H9 (cell line): ENCODE results near the gene AHSG. TPM values are rescaled to one million over a fixed set of nuclear protein-coding genes. Genes with fewer than 3 reads are reported as not detected.
A peak's percentile ranks its signal among the peaks of the same experiment; 100 is the strongest.

Experiments used
- DNase-seq: peaks from one replicate; pipeline ENCODE4 v3.0.0-alpha.2; 2017
- H2AFZ ChIP-seq: one replicate; pipeline ENCODE4 v1.6.1; 2013; ENCODE audit warnings: mild to moderate bottlenecking, low read length, control low read depth, moderate library complexity
- H2AK5ac ChIP-seq: 2 replicates; pipeline ENCODE4 v1.6.1; 2013; ENCODE audit warnings: low read length, control low read depth, mixed read lengths; ENCODE audit not compliant: insufficient read length
- H2BK120ac ChIP-seq: one replicate; pipeline ENCODE4 v1.6.1; 2013; ENCODE audit warnings: low read depth, mild to moderate bottlenecking, low read length, control low read depth, inconsistent platforms; ENCODE audit not compliant: poor library complexity, severe bottlenecking
- H2BK12ac ChIP-seq: 2 replicates; pipeline ENCODE4 v1.6.1; 2013; ENCODE audit warnings: low read length, control low read depth, mixed read lengths, low read depth; ENCODE audit not compliant: insufficient read length
- H2BK15ac ChIP-seq: 2 replicates; pipeline ENCODE4 v1.6.1; 2013; ENCODE audit warnings: low read depth, low read length, control low read depth
- H2BK20ac ChIP-seq: one replicate; pipeline ENCODE4 v1.6.1; 2013; ENCODE audit warnings: low read depth, mild to moderate bottlenecking, low read length, control low read depth, inconsistent platforms; ENCODE audit not compliant: poor library complexity, severe bottlenecking
- H2BK5ac ChIP-seq: 2 replicates; pipeline ENCODE4 v1.6.1; 2013; ENCODE audit warnings: low read length, control low read depth, mixed read lengths; ENCODE audit not compliant: insufficient read length
- H3K14ac ChIP-seq: 2 replicates; pipeline ENCODE4 v1.6.1; 2013; ENCODE audit warnings: low read length, control low read depth; ENCODE audit not compliant: insufficient read depth
- H3K18ac ChIP-seq: 2 replicates; pipeline ENCODE4 v1.6.1; 2013; ENCODE audit warnings: low read depth, mild to moderate bottlenecking, mixed read lengths, low read length, control low read depth; ENCODE audit not compliant: insufficient read length
- H3K23ac ChIP-seq: 2 replicates; pipeline ENCODE4 v1.6.1; 2013; ENCODE audit warnings: low read length, control low read depth, mixed read lengths, low read depth; ENCODE audit not compliant: insufficient read length
- H3K23me2 ChIP-seq: 2 replicates; pipeline ENCODE4 v1.6.1; 2013; ENCODE audit warnings: low read depth, mild to moderate bottlenecking, mixed read lengths, low read length, control low read depth; ENCODE audit not compliant: insufficient read length, poor library complexity, severe bottlenecking
- H3K27ac ChIP-seq: 2 replicates; pipeline ENCODE4 v1.5.1; 2013; ENCODE audit warnings: low read length, control low read depth, mixed read lengths, low read depth; ENCODE audit not compliant: insufficient read length
- H3K27me3 ChIP-seq: 2 replicates; pipeline ENCODE4 v1.6.1; 2013; ENCODE audit warnings: low read length, control low read depth, inconsistent platforms; ENCODE audit not compliant: insufficient read depth
- H3K4ac ChIP-seq: 2 replicates; pipeline ENCODE4 v1.6.1; 2013; ENCODE audit warnings: low read depth, mild to moderate bottlenecking, control low read depth, inconsistent platforms, low read length, moderate library complexity
- H3K4me1 ChIP-seq: 2 replicates; pipeline ENCODE4 v1.6.1; 2013; ENCODE audit warnings: low read length, control low read depth, inconsistent platforms; ENCODE audit not compliant: insufficient read depth
- H3K4me2 ChIP-seq: 2 replicates; pipeline ENCODE4 v1.6.1; 2013; ENCODE audit warnings: low read length, control low read depth, mixed read lengths; ENCODE audit not compliant: insufficient read length, insufficient read depth
- H3K56ac ChIP-seq: 2 replicates; pipeline ENCODE4 v1.6.1; 2013; ENCODE audit warnings: low read depth, mild to moderate bottlenecking, mixed read lengths, low read length, control low read depth; ENCODE audit not compliant: insufficient read length
- H3K79me1 ChIP-seq: 2 replicates; pipeline ENCODE4 v1.6.1; 2013; ENCODE audit warnings: low read depth, mild to moderate bottlenecking, moderate library complexity, low read length, control low read depth, inconsistent platforms; ENCODE audit not compliant: insufficient read depth, poor library complexity, severe bottlenecking
- H3K79me2 ChIP-seq: 2 replicates; pipeline ENCODE4 v1.6.1; 2013; ENCODE audit warnings: low read length, control low read depth, inconsistent platforms; ENCODE audit not compliant: insufficient read depth
- H3K9ac ChIP-seq: 2 replicates; pipeline ENCODE4 v1.6.1; 2013; ENCODE audit warnings: low read length, control low read depth, mixed read lengths; ENCODE audit not compliant: insufficient read length; ENCODE audit errors: extremely low read depth
- H3K9me3 ChIP-seq: one replicate; pipeline ENCODE4 v1.6.1; 2013; ENCODE audit warnings: low read depth, low read length, inconsistent platforms; ENCODE audit not compliant: control insufficient read depth
- H3T11ph ChIP-seq: one replicate; pipeline ENCODE4 v1.6.1; 2013; ENCODE audit warnings: mild to moderate bottlenecking, low read length, control low read depth, inconsistent platforms
- H4K20me1 ChIP-seq: one replicate; pipeline ENCODE4 v1.6.1; 2013; ENCODE audit not compliant: control insufficient read depth, insufficient read length, insufficient read depth
- H4K5ac ChIP-seq: 2 replicates; pipeline ENCODE4 v1.6.1; 2013; ENCODE audit warnings: low read depth, mild to moderate bottlenecking, mixed read lengths, low read length, control low read depth; ENCODE audit not compliant: insufficient read length
- H4K8ac ChIP-seq: replicated peaks from 2 replicates; pipeline ENCODE4 v1.6.1; 2013; ENCODE audit warnings: low read length, control low read depth, mixed read lengths, low read depth; ENCODE audit not compliant: insufficient read length
- H4K91ac ChIP-seq: 2 replicates; pipeline ENCODE4 v1.6.1; 2013; ENCODE audit warnings: low read depth, mild to moderate bottlenecking, moderate library complexity, mixed read lengths, low read length, control low read depth; ENCODE audit not compliant: insufficient read length
- H3K27ac Mint-ChIP-seq, 3 experiments: 2 replicates in 2 of 3; 3 replicates in 1 of 3; pipeline ENCODE4 v1.8.0; 2020 to 2021; ENCODE audit warnings: mixed read lengths in 3 of 3, mild to moderate bottlenecking in 1 of 3, moderate library complexity in 1 of 3
- H3K27me3 Mint-ChIP-seq: 2 replicates; pipeline ENCODE4 v1.8.0; 2021; ENCODE audit warnings: low read depth, mild to moderate bottlenecking, moderate library complexity, mixed read lengths
- H3K36me3 Mint-ChIP-seq, 3 experiments: 2 replicates in 2 of 3; 3 replicates in 1 of 3; pipeline ENCODE4 v1.8.0; 2020 to 2021; ENCODE audit warnings: low read depth in 3 of 3, mixed read lengths in 3 of 3; ENCODE audit not compliant: insufficient read depth in 1 of 3
- H3K4me1 Mint-ChIP-seq, 2 experiments: 2 replicates each; pipeline ENCODE4 v1.8.0; 2020; ENCODE audit warnings: mixed read lengths in 2 of 2
- H3K4me3 Mint-ChIP-seq, 2 experiments: 2 replicates in 1 of 2; 3 replicates in 1 of 2; pipeline ENCODE4 v1.8.0; 2020 to 2021; ENCODE audit warnings: mild to moderate bottlenecking in 2 of 2, mixed read lengths in 2 of 2, moderate library complexity in 1 of 2
- H3K9me3 Mint-ChIP-seq, 2 experiments: 2 replicates in 1 of 2; 3 replicates in 1 of 2; pipeline ENCODE4 v1.8.0; 2020; ENCODE audit warnings: mild to moderate bottlenecking in 2 of 2, mixed read lengths in 2 of 2, moderate library complexity in 1 of 2
- CTCF ChIP-seq: fragments of 200-600 bp; sonication (generic); conservative IDR thresholded peaks from 3 replicates; pipeline ENCODE4 v1.8.0; 2021; ENCODE audit warnings: antibody characterized with exemption, mild to moderate bottlenecking
- WGBS: extraction: QIAGEN DNeasy Blood & Tissue Kit; methylation state at CpG from one replicate; pipeline ENCODE4 v1.1.7; 2013; ENCODE audit warnings: missing lambda C conversion rate, low lambda C conversion rate, mixed read lengths; ENCODE audit not compliant: insufficient read length; ENCODE audit errors: extremely low coverage; 5-methylcytosine and 5-hydroxymethylcytosine counted together
- total RNA-seq: library from RNA; stranded (reverse); gene quantifications from 2 replicates; pipeline ENCODE4 v1.2.1, GENCODE V29; 2021

AHSG gene
- total RNA-seq, 1 experiment from 2014 or later, result not detected

- Histone ChIP-seq H3K4ac (no peak overlapping the region), H3K27ac (no peak overlapping the region), H3K23ac (no peak overlapping the region), H3K14ac (no peak overlapping the region), H3K56ac (no peak overlapping the region), H3K79me1 (no peaks in the 10 kb centered on the region), H3K79me2 (peaks cover 5% of the 10 kb centered on the region; the same call in 1 of the 2 replicates), H2BK120ac (no peak overlapping the region), H4K8ac (no peak overlapping the region), H4K91ac (no peak overlapping the region), H2AK5ac (no peak overlapping the region), H3K4me1 (no peaks in the 10 kb centered on the region), H3K23me2 (peaks cover 10% of the 10 kb centered on the region), H4K5ac (no peak overlapping the region), H3K18ac (no peak overlapping the region), H2BK20ac (no peak overlapping the region), H3K9me3 (no peaks in the 10 kb centered on the region), H3T11ph (no peak overlapping the region), H4K20me1 (peaks cover 3% of the 10 kb centered on the region), H2BK12ac (no peak overlapping the region), H2BK15ac (no peak overlapping the region), H3K9ac (no peak overlapping the region), H2AFZ (no peak overlapping the region), H3K4me2 (peak overlapping the region; percentile 99), H2BK5ac (no peak overlapping the region), H3K27me3 (no peaks in the 10 kb centered on the region)
- TF ChIP-seq CTCF, result no peak
- Mint-ChIP-seq H3K4me1 (peaks cover 18 to 23% of the 10 kb centered on the region in 2 experiments), H3K4me3 (peak overlapping the region; percentile 89 to 92), H3K36me3 (peaks cover 17 to 40% (median 35%) of the 10 kb centered on the region in 3 experiments; a peak in 6 of 7 replicates), H3K27me3 (no peaks in the 10 kb centered on the region), H3K27ac (no peak overlapping the region), H3K9me3 (no peaks in the 10 kb centered on the region)
- no CpG with 5 or more reads among the region's 2 CpGs for WGBS
- no peak for DNase-seq
Observed at GRCh38 chr3:186571644-186572013, 41.2 kb upstream of the AHSG start.
